NCI-H510A (cell line): Measurements from ENCODE around the gene STK32B.
"Not testable (repeated sequence)": the region's sequence is repeated elsewhere in the genome, so short reads cannot be mapped to it uniquely, and the experiment has no call there.

Source experiments
- DNase-seq: peaks from one replicate; lab custom pipeline; 2025; lab: John Stamatoyannopoulos, UW

STK32B gene

DNA sequence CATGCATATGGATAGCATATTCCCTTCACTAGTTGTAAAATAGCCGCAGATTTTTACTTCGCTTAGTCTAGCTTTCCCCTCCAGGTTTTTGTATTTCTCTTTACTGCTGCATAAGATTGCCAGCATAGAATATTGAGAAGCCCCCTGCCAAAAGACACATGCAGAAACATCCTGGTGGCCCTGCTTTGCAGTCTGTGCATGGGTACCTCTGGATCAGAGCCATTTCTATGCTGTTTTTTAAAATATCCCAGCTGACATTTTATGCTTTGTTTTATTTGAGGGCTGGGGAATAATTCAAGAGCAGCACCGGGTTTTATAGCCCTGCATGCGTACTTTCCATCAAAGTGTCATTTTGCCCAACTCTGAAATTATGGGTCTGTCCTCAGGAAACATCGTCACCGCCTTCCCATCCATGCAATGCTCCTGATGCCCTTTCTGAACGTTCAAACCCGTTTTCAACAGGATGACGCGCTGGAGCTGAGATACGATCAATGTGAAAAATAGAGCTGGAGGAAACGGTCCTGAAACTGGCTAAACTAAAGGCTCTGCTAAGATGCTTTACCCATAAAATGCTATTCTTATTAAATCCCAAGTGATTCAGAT, 342.7 kb downstream of the STK32B start:
- no peak for DNase-seq

DNA sequence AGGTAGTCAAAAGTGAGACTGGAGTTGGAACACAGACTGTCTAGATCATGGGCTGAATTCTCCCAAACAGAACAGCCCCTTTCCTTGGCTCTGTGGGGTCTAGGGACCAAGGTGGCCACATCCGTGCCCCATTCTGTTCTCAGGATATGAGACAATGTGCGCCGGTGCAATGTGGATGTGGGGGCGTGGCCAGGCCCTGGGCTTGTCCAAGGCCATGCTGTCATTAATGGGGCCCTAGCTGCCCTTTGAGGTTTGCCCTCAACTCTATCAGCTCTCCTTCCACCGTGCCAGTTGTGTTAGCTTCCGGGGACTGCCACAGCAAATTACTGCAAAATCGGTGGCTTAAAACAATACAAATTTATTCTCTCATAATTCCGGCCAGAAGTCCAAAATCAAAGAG, 344.5 kb downstream of the STK32B start:
- no peak for DNase-seq

DNA sequence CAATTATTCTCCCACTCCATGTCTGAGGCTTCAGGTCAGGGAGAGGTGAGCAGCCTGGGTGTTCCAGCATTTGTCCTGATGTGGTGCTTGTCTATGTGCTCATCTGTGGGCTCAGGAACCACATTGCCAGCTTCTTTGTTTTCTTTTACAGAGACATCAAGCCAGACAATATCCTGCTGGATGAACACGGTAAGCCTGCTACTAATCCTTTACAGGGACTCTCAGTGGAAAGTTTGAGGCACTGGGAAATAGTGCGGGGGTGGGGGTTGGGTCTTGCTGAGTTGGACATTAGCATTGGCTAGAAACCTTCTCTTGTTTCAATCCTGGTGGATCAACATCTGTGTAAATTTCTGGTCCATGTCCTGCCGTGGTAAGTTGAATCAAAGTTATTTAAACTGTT, 346.8 kb downstream of the STK32B start:
- no peak for DNase-seq

DNA sequence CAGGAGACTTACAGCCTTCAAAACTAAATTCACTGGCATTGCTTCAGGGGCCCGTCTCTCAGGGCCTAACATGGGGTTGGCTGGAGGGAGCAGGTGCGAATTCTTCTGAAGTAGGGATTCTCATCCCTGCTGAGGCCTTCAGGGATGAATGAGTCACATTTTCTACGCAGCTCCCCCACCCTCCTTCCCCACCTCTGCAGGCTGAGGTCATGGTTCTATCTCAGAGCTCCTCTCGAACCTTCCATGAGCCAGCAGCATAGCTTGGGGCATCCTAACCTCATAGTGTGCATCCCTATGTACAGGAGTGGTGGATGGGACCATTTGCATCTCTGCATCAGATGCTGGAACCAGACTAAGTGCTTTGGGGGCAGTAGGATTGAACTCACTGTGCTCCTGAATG, 347.8 kb downstream of the STK32B start:
- DNase-seq, result no peak

DNA sequence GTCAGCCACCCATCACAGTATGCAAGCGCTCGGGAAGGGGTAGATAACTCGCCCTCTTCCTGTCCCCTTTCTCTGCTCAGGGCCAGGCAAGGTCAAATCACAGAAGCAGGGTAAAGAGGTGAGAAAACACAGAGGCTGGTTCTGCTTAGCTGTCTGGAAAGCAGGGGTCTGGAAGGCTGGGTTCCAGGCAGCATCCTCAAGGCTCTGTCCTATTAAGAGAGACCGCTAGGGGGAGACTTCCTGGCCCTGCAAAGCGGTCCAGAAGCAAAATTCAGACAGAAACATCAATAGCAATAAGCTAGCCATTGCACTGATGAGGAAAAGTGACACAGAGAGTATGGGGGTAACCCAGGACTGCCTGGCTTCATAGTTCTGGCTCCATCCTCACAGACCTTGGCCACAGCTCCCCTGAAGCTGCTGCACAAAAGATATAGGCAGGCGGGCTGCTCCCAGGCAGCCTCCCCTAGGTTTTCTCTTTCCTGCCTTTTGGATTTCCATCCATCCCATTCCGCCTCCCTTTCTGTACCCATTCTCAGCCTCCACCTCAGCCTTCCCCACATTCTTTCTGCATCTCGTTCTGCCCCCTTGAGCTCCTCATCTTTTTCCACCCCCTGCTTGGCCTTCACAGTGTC, 348.6 kb downstream of the STK32B start:
- DNase-seq, result no peak

DNA sequence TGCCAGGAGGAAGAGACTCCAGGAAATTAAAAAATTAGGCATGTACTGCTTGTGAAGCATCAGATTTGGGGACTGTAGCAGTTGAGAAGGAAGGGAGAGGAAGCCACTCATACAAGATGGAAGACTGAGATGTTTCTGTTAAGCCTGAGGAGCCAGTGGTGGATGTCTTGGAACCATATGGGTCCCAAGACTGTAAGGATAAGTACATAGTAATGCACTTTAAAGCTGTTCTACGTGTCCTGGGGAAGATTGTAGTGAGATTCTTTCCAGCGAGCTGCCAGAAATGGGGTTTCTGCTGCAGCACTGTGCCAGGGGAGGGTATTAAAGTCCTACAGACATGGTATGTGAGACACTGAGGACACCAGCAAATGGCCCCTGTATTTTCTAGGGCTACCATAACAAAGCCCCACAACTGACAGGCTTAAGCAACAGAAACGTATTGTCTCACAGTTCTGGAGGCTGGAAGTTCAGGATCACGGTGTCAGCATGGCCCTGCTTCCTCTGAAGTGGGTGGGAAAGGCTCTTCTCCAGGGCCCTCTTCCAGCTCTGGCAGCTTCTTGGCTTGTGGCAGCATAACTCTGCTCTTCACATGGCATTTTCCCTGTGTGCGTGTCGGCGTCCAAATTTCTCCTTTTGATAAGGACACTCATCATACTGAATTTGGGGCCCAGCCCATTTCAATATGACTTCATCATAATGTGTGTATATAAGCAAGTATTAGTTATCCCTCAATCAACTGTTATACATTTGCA, 352.6 kb downstream of the STK32B start:
- no peak for DNase-seq

DNA sequence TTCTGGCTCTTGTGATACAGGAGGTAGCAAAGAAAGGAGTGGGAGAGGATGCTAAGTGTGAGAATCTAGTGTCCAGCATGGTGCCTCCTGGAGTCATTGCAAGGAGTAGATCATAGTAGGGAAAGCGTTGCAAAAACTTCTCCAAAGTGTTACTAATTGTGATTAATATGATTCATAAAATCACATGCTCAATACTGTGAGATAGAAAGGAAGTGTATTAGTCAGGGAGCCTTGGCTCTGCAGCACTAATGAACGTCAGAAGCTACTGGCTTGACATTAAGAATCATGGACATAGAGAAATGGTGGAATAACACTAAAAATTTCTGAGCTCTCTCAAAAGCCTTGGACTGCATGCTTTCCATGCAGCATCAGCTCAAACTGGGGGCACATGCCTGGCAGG, 358.0 kb downstream of the STK32B start:
- no peak for DNase-seq

DNA sequence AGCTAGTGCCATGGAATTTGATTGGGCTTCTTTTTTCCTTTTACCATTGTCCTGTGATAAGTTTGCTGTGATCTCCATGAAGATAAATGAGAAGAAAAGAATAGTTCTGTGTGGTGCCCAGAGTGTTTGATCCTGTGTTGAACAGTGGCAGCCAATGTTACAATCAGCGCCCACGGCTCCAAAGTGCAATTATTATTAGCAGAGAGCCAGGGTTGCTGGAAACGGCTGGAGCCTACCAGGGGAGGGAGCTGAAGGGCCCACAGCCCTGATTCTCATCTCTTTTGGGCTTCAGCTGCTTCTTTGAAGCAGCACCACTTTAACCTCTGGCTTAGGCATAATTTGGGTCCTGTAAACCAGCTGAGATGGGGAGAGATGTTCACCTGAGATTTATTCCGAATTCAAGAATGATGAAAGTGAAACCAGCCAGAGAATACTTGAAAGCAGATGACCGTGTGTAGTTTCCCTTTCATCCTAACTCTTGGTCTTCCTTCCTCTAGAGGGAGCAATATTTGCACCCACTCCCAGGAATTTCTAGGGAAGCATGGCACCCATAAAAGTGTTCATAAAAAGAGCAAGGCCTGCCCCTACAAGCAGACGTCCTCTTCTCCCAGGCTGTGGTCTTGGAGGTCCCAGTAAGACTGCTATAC, 358.8 kb downstream of the STK32B start:
- DNase-seq, result no peak

DNA sequence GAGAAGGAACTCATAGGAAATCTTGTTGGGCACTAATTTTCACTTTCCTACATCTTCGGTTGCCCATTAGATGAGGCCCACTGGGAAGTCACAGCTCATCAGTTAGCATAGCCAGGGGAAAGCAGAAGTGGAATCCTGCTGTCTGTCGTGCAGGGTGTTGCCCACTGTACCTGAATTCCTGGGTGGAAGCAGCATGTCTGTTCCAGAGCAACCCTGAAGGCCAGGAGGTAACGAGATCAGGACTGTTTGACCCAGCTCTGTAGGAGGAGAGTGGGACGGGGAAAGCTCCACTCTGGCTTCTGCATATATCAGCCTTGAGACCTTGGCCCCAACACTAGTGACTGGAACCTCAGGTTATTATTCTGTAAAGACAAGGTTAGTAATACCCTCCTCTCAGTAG, 361.0 kb downstream of the STK32B start:
- DNase-seq, result no peak

DNA sequence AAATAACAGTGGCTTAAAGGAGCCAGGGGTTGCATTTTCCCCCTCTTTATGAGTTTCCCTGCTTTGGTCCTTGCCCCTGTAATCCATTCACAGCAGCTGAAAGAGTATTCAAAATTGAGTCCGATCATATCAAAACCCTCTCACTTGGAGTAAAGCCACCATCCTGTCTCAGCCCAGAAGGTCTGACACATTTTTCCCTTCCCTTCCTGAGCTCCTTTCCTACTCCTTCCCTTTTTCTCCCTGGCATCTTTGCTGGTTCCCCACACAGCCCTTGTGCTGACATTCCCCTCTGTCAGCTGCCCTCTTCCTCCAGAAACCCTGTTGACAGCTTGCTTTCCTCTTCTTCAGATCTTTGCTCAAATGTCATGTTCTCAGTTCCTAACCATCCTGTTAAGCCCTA, 361.5 kb downstream of the STK32B start:
- DNase-seq, result no peak

DNA sequence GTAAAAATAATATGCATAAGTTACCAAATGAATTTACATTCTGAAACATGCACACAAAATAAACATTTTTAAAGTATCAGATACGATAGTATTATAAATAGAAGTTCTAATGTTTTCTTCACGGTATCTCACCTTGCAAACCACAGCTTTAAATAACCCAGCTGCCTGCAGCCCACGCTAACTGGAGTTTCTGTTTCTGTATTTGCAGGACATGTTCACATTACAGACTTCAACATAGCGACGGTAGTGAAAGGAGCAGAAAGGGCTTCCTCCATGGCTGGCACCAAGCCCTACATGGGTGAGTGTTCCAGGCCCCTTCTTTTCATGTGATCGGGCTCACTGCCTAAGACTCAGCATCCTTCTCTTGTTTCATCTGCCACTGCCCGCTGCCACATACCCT, 365.4 kb downstream of the STK32B start:
- no peak for DNase-seq

DNA sequence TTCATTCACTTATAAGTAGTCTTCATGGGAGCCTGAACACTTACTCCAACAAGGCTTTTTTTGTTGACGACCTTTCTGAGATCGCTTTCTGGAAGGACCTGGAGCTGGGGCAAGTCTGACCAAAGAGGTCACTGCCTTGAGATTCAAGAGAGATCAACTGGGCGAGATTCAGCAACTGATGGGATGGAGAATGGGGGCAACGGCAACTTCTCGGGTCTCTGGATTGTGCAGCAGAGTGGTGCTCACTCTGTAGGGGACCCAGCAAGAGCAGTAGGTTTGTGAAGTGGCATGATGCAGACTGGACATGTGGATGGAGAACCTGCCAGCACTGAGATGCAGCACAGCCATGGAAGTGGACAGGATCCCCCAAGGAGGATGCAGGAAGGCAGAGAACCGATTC, 369.0 kb downstream of the STK32B start:
- DNase-seq, result no peak

DNA sequence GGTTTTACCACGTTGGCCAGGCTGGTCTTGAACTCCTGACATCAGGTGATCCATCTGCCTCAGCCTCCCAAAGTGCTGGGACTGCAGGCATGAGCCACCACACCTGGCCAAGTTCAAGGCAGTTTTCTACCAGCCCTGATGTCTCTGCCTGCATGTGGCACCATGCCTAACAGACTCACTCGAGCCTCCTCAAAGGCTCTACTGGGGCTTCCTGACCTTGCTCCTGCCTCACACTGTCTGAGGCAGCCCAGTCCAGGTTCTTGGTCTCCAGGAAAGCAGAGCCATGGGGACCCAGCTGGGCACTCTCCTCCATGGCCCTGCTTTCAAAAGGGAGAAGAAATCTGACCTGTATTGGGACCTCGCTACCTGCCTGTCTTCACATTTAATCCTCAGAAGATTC, 370.1 kb downstream of the STK32B start:
- no peak for DNase-seq

DNA sequence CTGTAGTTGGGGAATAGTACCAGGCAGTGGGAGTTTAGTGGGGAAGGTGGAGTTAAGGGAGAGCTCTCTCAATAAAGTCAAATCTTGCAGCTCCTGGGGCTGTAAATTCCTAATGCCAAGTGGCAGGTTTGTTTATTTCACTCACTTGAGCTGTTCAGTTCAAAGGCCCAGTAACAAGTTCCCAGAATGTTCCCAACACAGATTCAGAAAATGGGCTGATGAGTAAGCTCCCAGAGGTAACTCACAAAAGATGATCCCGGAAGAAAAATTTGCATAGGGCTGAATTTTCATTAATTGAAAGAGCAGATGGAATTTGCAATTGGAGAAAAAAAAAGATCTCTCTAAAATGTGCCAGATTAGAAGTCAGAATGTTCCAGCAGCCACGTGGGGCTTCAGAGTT, 370.9 kb downstream of the STK32B start:
- no peak for DNase-seq

DNA sequence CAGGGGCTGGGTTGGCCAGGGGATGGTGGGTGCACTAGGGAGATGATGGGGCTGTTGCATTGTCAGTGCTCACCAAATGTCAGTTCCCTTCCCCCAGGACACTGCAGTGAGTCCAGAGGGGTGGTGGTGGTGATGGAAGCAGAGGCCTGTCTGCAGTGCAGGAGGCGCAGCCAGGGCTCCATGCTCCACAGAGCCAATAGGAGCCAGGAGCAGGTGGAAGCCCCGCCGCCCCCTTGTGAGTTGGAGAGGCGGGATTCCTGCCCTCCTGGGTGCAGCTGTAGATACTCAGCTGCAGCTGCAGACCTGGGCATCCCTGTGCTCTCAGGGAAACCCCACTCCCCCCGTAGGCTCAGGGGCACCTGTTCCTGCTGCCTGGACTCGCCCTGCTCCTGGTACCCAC, 372.4 kb downstream of the STK32B start:
- DNase-seq, result no peak

DNA sequence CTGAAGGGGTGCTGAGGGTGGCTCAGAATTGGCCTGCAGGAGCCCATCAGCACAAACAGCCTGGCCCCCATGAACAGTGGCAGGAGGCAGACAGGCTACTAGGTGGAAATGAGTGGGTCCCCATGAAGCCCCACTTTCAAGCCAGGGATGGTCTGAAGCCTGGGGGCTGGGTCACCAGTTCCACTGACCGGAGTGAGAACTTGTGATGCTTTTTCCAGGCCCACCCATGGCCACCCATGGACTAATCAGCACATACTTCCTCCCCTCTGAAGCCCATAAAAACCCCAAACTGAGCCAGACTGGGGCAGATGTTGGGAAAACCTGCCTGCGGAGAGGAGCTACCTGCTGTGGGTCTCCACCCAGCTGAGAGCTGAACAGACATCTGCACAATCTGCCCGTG, 372.9 kb downstream of the STK32B start:
- DNase-seq, result no peak

DNA sequence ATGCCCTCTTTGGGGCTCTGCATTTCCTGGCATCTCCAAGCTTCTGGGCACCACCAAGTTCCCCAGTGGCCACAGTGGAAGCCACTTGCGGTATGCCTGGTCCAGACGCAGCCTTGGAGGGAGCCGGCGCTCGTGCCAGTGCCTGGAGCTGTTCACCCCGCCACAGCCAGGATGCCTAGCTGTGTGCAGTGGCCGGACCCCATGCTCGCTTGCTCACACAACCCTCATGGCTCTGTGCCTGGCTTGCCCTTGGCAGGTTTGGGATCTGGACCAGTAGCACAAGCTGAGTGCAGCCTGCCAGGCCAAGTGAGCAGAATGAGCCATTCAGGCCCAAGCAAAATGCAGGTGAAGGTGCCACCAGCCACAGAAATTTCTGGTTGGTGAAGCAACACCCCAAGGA, 373.6 kb downstream of the STK32B start:
- no peak for DNase-seq

DNA sequence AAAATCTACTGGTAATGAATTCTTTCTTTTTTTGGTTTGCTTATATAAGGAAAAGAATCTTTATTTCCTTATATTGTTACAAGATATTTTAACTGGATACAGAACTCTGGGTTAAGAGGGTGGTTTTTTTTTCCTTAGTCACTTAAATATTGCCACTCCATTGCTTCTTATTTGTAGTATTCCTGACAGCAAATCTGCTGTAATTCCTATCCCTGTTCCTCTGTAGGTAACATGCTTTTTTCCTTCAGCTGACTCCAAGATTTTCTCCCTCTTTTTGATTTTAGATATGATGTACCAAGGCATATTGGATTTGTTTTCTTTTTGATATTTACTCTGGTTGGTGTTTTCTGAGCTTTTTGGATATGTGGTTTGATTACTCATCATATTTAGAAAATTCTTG, 378.5 kb downstream of the STK32B start:
- DNase-seq, result no peak

DNA sequence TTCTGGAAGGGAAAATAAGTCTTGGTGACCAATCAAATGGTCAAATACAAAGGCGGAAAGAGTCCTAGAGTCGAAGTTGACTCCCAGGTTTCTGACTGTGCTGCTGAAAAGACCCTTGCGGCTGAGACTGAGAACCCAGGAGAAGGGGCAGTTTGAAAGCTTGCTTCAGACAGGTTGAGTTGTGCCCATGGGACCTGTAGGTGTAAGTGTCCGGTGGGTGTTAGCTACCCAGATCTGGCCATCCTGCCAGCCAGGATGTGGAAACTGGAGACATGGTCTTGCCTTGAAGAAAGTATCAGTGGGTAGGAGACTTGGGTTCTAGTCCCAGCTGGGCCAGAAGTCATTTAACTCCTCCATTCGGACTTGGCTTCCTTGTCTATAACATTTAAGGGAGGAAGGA, 381.9 kb downstream of the STK32B start:
- no peak for DNase-seq

DNA sequence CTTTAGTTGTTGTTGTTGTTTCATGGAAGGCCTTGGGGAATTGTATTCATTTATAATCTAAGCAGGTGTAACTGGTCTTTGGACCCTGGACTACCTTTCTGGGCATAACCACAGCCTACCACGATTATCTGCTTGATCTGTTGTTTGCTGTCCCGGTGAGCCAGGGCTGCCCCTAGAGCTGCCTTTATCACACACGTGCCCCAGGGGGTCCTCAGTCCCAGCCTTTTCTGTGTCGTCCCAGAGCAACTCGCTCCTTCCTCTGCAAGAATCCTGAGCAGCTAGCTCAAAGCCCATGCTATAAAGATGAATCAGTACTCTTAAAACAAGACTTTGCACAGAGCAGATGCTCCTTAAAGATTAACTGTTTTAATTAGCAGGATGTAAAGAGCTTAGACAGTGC, 383.9 kb downstream of the STK32B start:
- no peak for DNase-seq

DNA sequence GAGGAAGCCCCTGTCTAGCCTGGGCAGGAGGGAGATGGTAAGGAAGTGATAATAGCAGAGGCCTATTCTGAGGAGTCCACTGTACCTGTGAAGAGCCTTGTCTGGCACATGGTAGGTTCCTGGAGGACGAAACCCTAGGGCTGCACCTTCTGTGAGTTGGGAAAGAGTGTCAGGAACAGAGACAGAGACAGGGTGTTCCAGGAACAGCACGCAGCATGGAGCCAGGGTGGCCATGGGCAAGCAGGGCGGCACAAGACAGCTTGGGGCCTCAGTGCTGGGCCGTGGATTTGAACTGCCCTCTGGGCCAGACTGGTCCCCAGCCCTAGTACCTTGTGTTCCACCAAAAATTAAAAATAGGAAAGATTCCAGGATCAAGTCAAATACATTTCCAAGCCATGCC, 384.5 kb downstream of the STK32B start:
- no peak for DNase-seq

DNA sequence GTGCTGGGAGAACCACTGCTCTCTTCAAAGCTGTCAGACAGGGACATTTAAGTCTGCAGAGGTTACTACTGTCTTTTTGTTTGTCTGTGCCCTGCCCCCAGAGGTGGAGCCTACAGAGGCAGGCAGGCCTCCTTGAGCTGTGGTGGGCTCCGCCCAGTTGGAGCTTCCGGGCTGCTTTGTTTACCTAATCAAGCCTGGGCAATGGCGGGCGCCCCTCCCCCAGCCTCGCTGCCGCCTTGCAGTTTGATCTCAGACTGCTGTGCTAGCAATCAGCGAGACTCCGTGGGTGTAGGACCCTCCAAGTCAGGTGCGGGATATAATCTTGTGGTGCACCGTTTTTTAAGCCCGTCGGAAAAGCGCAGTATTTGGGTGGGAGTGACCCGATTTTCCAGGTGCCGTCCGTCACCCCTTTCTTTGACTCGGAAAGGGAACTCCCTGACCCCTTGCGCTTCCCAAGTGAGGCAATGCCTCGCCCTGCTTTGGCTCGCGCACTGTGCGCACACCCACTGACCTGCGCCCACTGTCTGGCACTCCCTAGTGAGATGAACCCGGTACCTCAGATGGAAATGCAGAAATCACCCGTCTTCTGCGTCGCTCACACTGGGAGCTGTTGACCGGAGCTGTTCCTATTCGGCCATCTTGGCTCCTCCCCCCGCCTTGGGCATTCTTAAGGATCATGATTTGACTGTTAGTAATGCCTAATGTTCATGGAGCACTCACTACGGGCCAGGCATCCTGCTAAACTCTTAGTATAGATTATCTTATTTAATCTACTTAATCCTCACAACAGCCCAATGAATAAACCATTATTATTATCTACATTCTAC, 392.9 kb downstream of the STK32B start:
- not testable (repeated sequence) for DNase-seq
